ENCODE measurements around the gene NKRF. TPM values are rescaled to one million over a fixed set of nuclear protein-coding genes. Genes with fewer than 3 reads are reported as not detected.

Gene NKRF
- total and polyA plus RNA-seq, 9 of the 15 experiments (the other 6 are each of a cell fraction or from before 2014, with no cell fraction given) = 8.9 to 31.9 (median 19.0) TPM

- WGBS (ENCODE audit: insufficient coverage, low coverage, missing lambda C conversion rate) = 0% methylated on average over 3 of the region's 3 CpGs
- no peaks in the 10 kb centered on the region for H4K20me1 ChIP-seq (replicated peaks; ENCODE audit: control insufficient read depth, insufficient read depth, low read length)
- no peaks in the 10 kb centered on the region for H3K27me3 ChIP-seq (ENCODE audit: control insufficient read depth in 2 of 2, insufficient read depth in 2 of 2, low read length in 2 of 2)
- no peaks in the 10 kb centered on the region for H3K9me3 ChIP-seq (replicated peaks; ENCODE audit: control insufficient read depth, insufficient read depth, low read depth, low read length)
- peak overlapping the region; percentile 90 for H3K4me2 ChIP-seq (ENCODE audit: insufficient read depth, low read length)
- H3K9me1 ChIP-seq (ENCODE audit: control insufficient read depth, insufficient read depth, low read length) = no peaks in the 10 kb centered on the region
- H3K4me3 ChIP-seq = peak overlapping the region; percentile 88; the same call in 1 of the 2 replicates
- intact Hi-C loops (cut with micrococcal nuclease) = no loop called here
- H2AFZ ChIP-seq (ENCODE audit: low read depth, low read length) = peak overlapping the region; percentile 92
- in situ Hi-C loops (cut with MboI) = no loop called here
- H3K36me3 ChIP-seq (ENCODE audit: control insufficient read depth, insufficient read depth, low read length) = peaks cover 19% of the 10 kb centered on the region; the same call in 2 of the 3 replicates
- H3K4me1 ChIP-seq (replicated peaks in 1 of 2; ENCODE audit: control insufficient read depth in 2 of 2, insufficient read depth in 2 of 2, low read length in 2 of 2) = peaks cover 8 to 10% of the 10 kb centered on the region in 2 experiments; a peak in 3 of 5 replicates
- DNase-seq (ENCODE audit: extremely low read depth in 1 of 4, low spot score in 3 of 4) (peak in 2 of 4 experiments; percentile 21 to 29), ATAC-seq (no peak), FAIRE-seq (peak; percentile 49)
- BruUV-seq (replicated peaks) = TSS peak; percentile 74
- ChIA-PET POLR2A (interaction anchor here (0.8 to 2.3 kb wide), 4 partner anchors 8 to 216 kb away, joined by 4 to 11 read pairs (median 6); partner anchors contain the start of gene STEEP1), CTCF (ENCODE audit: low intra/inter-chr PET ratio) (interaction anchor here (1.5 kb wide), 1 partner anchor 57 kb away, joined by 6 read pairs; no protein-coding TSS in a partner anchor)
- no peak overlapping the region for H3K27ac ChIP-seq (ENCODE audit: extremely low read depth, low read depth, low read length)
- peaks cover 16% of the 10 kb centered on the region for H3K79me2 ChIP-seq (ENCODE audit: control insufficient read depth, insufficient read depth, low read length)
- peak overlapping the region in 1 of 2 experiments; percentile 85; a peak in 1 of 4 replicates for H3K9ac ChIP-seq (ENCODE audit: insufficient read depth in 1 of 2, low read depth in 2 of 2, low read length in 2 of 2)
- TF ChIP-seq TRIM24 (IDR thresholded peaks at IDR 0.05) = no peak
- no peak for TF ChIP-seq ZC3H8 (IDR thresholded peaks at IDR 0.05)
- TF ChIP-seq MED1 (CRISPR knock-in tag; IDR thresholded peaks at IDR 0.05; ENCODE audit: borderline replicate concordance) = no peak
- TF ChIP-seq LARP7 (IDR thresholded peaks at IDR 0.05) = no peak
- TF ChIP-seq CHAMP1 (IDR thresholded peaks at IDR 0.05) = no peak
- no peak for TF ChIP-seq ZFP91 (CRISPR knock-in tag; IDR thresholded peaks at IDR 0.05)
- TF ChIP-seq ATF7 (IDR thresholded peaks at IDR 0.05) = peak; percentile 45; the same call in 1 of the 2 replicates
- TF ChIP-seq VEZF1 (CRISPR knock-in tag; IDR thresholded peaks at IDR 0.05) = no peak
- TF ChIP-seq SMARCB1 (IDR thresholded peaks at IDR 0.05; ENCODE audit: insufficient read length, low read depth) = no peak
Observed at GRCh38 chrX:119573222-119573621, 33.0 kb downstream of the NKRF start.
